CD1c-positive myeloid dendritic cell (primary cell): Measurements from ENCODE around the gene RIPOR2.
"Not testable (repeated sequence)": the region's sequence is repeated elsewhere in the genome, so short reads cannot be mapped to it uniquely, and the experiment has no call there.

Experiments
- DNase-seq: peaks from one replicate; pipeline ENCODE4 v3.0.0-alpha.2; 2016; ENCODE audit errors: extremely low spot score

The RIPOR2 gene

GRCh38 chr6:24957199-24957598 is 21.4 kb upstream of the RIPOR2 start:
- DNase-seq = no peak

- DNase-seq = no peak
These were observed 18.0 kb upstream of the RIPOR2 start for GRCh38 chr6:24953726-24954125.

- peak; percentile 80 for DNase-seq
These were observed 16.1 kb upstream of the RIPOR2 start for GRCh38 chr6:24951811-24952299.

DNA sequence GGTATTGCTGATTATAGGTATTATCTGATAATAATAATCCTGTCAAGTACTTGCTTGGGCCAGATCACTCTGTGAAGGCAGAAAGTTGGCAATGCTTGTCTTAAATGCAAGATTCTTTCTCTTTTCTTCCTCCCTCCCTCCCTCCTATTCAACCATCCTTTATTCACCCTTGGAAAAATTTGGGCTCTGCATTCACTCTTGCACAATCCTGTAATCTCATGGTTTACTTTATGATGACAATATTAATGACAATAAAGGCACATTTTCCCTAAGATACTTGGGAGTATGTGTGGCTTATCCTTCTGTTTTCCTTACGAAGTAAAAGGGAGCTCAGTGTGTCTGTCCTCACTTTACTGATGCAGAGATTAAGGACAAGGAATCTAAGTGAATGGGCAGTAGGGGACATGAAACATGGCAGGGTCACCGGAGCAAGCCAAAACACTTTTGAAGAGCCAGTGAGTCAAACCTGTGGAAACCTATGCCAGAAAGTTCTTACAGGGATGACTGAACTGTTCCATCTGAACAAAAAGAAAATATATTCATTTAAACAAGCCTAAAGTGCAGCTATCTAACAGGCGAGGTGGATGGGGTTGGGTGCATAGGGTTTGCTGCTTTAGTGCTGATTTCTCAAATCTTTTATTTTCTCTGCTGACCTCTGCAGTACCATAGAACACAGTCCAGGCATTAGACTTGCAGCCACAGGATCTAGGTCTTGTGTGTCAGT is 14.6 kb upstream of the RIPOR2 start:
- no peak for DNase-seq

- DNase-seq = no peak
These were observed 13.3 kb upstream of the RIPOR2 start for GRCh38 chr6:24949020-24949569.

GRCh38 chr6:24948261-24948660 is 12.5 kb upstream of the RIPOR2 start:
- DNase-seq = not testable (repeated sequence)

DNA sequence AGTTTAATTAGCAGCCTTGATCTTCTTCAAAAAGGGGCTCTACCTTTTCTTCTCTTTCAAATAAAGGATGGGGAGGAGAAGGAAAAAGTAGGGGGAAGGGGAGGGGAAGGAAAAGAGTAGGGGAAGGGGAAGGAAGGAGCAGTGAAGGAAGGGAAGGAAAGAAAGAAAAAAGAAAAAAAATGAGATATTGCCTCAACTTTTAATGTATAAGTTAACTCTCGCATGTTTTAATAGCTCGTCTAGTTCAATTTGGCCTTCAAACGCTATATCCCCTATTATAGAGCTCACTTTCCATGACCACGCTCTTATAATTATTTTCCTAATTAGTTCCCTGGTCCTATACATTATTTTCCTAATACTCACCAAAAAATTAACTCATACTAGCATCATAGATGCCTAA is 11.9 kb upstream of the RIPOR2 start:
- no peak for DNase-seq

GRCh38 chr6:24945054-24945453 is 9.3 kb upstream of the RIPOR2 start:
- DNase-seq = no peak

DNA sequence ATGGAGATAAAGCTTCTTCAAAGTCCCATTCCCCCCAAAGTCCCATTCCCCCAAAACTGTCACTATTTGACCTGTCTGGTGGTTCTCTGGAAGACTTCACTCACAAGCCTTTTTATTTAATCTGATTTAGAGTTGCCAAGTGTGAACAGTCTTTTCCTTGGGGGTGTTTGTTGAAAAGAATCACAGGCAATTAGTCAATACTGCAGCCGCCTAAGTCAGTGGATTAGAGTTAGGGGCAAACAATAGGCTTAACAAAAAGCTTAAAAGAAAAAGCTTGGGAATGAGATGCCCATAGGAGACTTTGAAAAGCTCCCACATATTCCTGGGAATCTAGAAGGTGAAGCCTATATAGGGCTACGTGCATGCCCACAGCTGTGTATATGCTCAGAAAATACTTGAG is 8.0 kb upstream of the RIPOR2 start:
- DNase-seq = no peak

DNA sequence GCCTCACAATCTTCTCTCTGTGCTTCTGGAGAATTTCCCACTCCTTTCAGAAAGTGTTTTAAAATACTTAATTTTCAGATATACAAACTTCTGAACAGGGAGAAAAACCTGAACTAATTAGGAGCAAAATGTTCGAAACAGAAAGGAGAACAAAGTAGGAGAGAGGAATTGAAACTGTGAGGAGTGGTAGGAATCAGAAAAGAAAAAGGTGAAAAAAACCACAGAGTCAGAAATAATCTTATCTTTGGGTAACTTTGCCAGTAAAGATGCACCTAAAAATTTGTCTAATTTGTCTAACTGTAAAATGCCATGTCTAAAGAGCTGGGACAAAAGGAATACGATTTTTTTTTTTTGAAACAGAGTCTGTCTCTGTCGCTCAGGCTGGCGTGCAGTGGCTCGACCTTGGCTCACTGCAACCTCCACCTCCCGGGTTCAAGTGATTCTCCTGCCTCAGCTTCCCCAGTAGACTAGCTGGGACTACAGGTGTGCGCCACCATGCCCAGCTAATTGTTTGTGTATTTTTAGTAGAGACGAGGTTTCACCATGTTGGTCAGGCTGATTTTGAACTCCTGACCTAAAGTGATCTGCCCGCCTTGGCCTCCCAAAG is 4.7 kb upstream of the RIPOR2 start:
- DNase-seq = peak; percentile 35

- DNase-seq = peak; percentile 48
These were observed 1.0 kb upstream of the RIPOR2 start for GRCh38 chr6:24936641-24937317.

GRCh38 chr6:24933868-24934401 is 1.8 kb downstream of the RIPOR2 start:
- peak; percentile 48 for DNase-seq

DNA sequence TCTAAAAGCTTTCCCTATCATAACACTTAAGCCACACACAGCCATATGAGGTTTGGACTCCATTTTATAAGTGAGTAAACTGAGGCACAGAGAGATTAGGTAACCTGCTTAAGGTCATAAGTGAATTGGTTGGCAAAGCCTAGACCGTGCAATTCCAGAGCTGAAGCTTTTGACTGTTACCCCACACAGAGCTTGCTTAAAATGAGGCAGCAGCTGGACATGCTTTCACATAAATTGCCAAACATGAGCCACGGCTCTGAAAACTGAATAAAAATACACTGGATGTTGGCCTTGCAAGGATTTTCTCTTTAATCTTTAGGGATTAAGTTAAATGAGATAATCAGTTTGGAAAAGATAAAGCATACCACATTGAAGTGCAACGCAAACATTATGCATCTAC is 2.5 kb downstream of the RIPOR2 start:
- no peak for DNase-seq

GRCh38 chr6:24932832-24933231 is 2.9 kb downstream of the RIPOR2 start:
- no peak for DNase-seq

GRCh38 chr6:24931718-24932691 is 3.8 kb downstream of the RIPOR2 start:
- peak; percentile 21 for DNase-seq

- no peak for DNase-seq
These were observed 4.5 kb downstream of the RIPOR2 start for GRCh38 chr6:24931296-24931695.

DNA sequence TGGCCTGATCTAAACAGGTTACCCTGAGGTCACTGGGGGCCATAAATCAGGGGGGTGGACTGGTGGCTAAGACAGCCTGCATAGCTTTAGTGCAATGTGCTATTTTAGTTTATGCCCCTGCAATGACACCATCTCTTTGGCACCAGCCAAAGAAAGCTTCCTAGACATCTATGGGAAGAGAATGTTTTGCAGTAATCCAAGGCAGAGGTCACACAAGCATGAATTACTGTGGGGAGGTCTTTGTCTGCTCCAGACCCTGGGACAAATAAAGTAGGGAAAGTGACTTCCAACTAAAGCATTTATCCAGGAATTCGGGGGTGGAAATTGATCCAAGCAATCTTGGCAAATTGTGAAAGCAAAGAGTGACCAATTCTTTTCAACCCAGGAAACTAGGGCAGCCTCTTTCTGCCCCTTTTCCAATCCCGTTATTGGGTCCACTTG is 5.3 kb downstream of the RIPOR2 start:
- no peak for DNase-seq

DNA sequence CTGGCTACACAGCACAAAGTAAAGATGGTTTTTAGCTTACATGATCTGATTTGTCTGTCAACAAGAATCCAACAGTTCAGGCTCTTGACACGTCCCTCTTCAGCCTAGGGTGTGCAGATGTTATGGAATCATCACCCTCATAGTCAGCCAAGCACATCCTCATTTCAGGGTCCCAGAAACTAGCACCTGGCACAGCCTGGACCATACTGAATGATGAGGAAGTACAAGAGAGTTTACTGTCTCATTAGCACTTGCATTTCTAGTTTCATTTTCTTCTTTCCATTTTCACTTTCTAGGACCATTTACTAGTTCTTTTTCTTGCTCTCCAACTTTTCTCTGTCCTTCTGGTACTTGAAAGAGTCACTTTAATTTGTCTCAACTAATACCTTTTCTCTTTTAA is 6.5 kb downstream of the RIPOR2 start:
- DNase-seq = peak; percentile 41

GRCh38 chr6:24927985-24928745 is 7.6 kb downstream of the RIPOR2 start:
- no peak for DNase-seq

DNA sequence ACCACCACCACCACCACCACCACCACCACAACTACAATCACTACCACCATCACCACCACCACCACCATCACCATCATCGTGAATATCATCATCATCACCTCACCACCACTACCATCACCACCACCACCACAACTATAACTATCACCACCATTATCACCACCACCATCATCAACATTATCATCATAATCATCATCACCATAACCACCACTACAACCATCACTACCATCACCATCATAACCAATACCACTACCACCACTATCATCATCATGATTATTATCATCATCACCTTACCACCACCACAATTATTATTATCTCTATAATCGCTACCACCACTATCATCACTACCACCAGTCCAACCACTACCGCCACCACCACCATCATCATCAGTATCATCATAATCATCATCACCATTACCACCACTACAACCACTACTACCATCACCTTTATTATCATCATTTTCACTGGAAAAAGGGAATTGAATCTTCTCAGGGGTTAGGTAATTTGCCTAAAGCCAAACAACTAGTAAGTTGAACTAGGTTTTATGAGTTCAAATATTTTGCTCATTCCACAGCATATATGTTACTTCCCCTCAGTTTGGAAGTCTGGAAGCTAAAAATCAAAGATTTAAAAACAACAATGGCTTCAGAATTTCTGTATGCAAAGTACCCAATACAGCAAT is 8.3 kb downstream of the RIPOR2 start:
- DNase-seq = no peak
